HL-60 (cell line): ENCODE results near the gene RBFOX2.

Experiments
- DNase-seq, 2 experiments: peaks; one replicate each; pipeline ENCODE4 v3.0.0-alpha.2; 2010 to 2020; ENCODE audit warnings: low read depth in 1 of 2, low spot score in 1 of 2
- H3K27ac ChIP-seq: fragments of 250-450 bp; sonication (Bioruptor Pico); replicated peaks from 2 replicates; pipeline ENCODE4 v1.5.1; 2020; ENCODE audit warnings: mild to moderate bottlenecking, moderate library complexity
- H3K27me3 ChIP-seq: fragments of 250-450 bp; sonication (Bioruptor Pico); 2 replicates; pipeline ENCODE4 v1.5.1; 2021; ENCODE audit warnings: mild to moderate bottlenecking, moderate library complexity; ENCODE audit not compliant: insufficient read depth, poor library complexity, severe bottlenecking
- H3K4me3 ChIP-seq: replicated peaks from 2 replicates; pipeline ENCODE4 v1.5.1; 2011; ENCODE audit warnings: mild to moderate bottlenecking, control low read depth, low read length; ENCODE audit not compliant: insufficient read depth
- CTCF ChIP-seq: IDR thresholded peaks from one replicate; pipeline ENCODE4 v1.5.1; 2011; ENCODE audit warnings: low read length, control low read depth, inconsistent platforms; ENCODE audit not compliant: insufficient read depth
- GABPA ChIP-seq: IDR thresholded peaks from 2 replicates; pipeline ENCODE4 v1.6.1; 2012; ENCODE audit warnings: low read depth
- POLR2AphosphoS5 ChIP-seq: IDR thresholded peaks from 2 replicates; pipeline ENCODE4 v1.6.1; 2012; ENCODE audit warnings: low read depth
- REST ChIP-seq: IDR thresholded peaks from 2 replicates; pipeline ENCODE4 v1.6.1; 2012; ENCODE audit warnings: low read depth; ENCODE audit not compliant: insufficient replicate concordance
- SPI1 ChIP-seq: IDR thresholded peaks from 2 replicates; pipeline ENCODE4 v1.6.1; 2012; ENCODE audit warnings: low read depth, mild to moderate bottlenecking, borderline replicate concordance

RBFOX2 gene

GRCh38 chr22:35998748-35999147 lies 29.9 kb downstream of the RBFOX2 start:
- Histone ChIP-seq H3K27ac (no peak overlapping the region), H3K4me3 (no peak overlapping the region), H3K27me3 (peaks cover 5% of the 10 kb centered on the region)
- TF ChIP-seq REST (no peak), CTCF (no peak), SPI1 (no peak), POLR2AphosphoS5 (no peak), GABPA (no peak)
- no peak for DNase-seq

GRCh38 chr22:35997438-35997837 lies 31.2 kb downstream of the RBFOX2 start:
- TF ChIP-seq POLR2AphosphoS5 (no peak), GABPA (no peak), SPI1 (no peak), REST (no peak), CTCF (no peak)
- Histone ChIP-seq H3K4me3 (no peak overlapping the region), H3K27me3 (peaks cover 11% of the 10 kb centered on the region), H3K27ac (no peak overlapping the region)
- no peak for DNase-seq

GRCh38 chr22:35996596-35996995 lies 32.0 kb downstream of the RBFOX2 start:
- Histone ChIP-seq H3K4me3 (no peak overlapping the region), H3K27me3 (peaks cover 11% of the 10 kb centered on the region), H3K27ac (no peak overlapping the region)
- no peak for DNase-seq
- TF ChIP-seq SPI1 (no peak), CTCF (no peak), GABPA (no peak), POLR2AphosphoS5 (no peak), REST (no peak)
